Measurements from ENCODE around the gene KDM1A. TPM values are rescaled to one million over a fixed set of nuclear protein-coding genes. Genes with fewer than 3 reads are reported as not detected.

Gene KDM1A
- polyA plus RNA-seq, 1 experiment = 91.8 TPM

GRCh38 chr1:23081376-23081775, 62.1 kb downstream of the KDM1A start:
- TF ChIP-seq CTCF (IDR thresholded peaks at IDR 0.05; ENCODE audit: low read depth, low read length) = no peak
- Histone ChIP-seq H3K27ac (ENCODE audit: low read depth, low read length) (no peak overlapping the region), H3K9me3 (ENCODE audit: control insufficient read depth, insufficient read depth, low read length) (no peaks in the 10 kb centered on the region), H3K27me3 (ENCODE audit: control insufficient read depth, insufficient read depth, low read length) (no peaks in the 10 kb centered on the region), H3K4me3 (ENCODE audit: low read depth, low read length) (no peak overlapping the region)
- DNase-seq (ENCODE audit: low read depth, low spot score) = no peak
- ChIA-PET POLR2A (interaction anchor here (0.5 kb wide), 1 partner anchor 138 kb away, joined by 6 read pairs; no protein-coding TSS in a partner anchor), CTCF (interaction anchor here (0.6 to 1.6 kb wide), 2 partner anchors 103 to 174 kb away, joined by 3 to 10 read pairs; no protein-coding TSS in a partner anchor)

GRCh38 chr1:23083714-23084480, 64.6 kb downstream of the KDM1A start:
- ChIA-PET CTCF (no interaction called here), POLR2A (no interaction called here)
- Histone ChIP-seq H3K9me3 (ENCODE audit: control insufficient read depth, insufficient read depth, low read length) (no peaks in the 10 kb centered on the region), H3K27ac (ENCODE audit: low read depth, low read length) (no peak overlapping the region), H3K4me3 (ENCODE audit: low read depth, low read length) (no peak overlapping the region), H3K27me3 (ENCODE audit: control insufficient read depth, insufficient read depth, low read length) (no peaks in the 10 kb centered on the region)
- no peak for DNase-seq (ENCODE audit: low read depth, low spot score)
- TF ChIP-seq CTCF (IDR thresholded peaks at IDR 0.05; ENCODE audit: low read depth, low read length) = no peak

GRCh38 chr1:23084880-23085279, 65.6 kb downstream of the KDM1A start:
- Histone ChIP-seq H3K27ac (ENCODE audit: low read depth, low read length) (no peak overlapping the region), H3K27me3 (ENCODE audit: control insufficient read depth, insufficient read depth, low read length) (no peaks in the 10 kb centered on the region), H3K9me3 (ENCODE audit: control insufficient read depth, insufficient read depth, low read length) (no peaks in the 10 kb centered on the region), H3K4me3 (ENCODE audit: low read depth, low read length) (no peak overlapping the region)
- no peak for TF ChIP-seq CTCF (IDR thresholded peaks at IDR 0.05; ENCODE audit: low read depth, low read length)
- DNase-seq (ENCODE audit: low read depth, low spot score) = no peak
- POLR2A ChIA-PET = interaction anchor here (1.1 kb wide), 1 partner anchor 38 kb away, joined by 3 read pairs; no protein-coding TSS in a partner anchor
- CTCF ChIA-PET = no interaction called here

- Histone ChIP-seq H3K27ac (ENCODE audit: low read depth, low read length) (no peak overlapping the region), H3K27me3 (ENCODE audit: control insufficient read depth, insufficient read depth, low read length) (no peaks in the 10 kb centered on the region), H3K9me3 (ENCODE audit: control insufficient read depth, insufficient read depth, low read length) (no peaks in the 10 kb centered on the region), H3K4me3 (ENCODE audit: low read depth, low read length) (no peak overlapping the region)
- POLR2A ChIA-PET = no interaction called here
- CTCF ChIA-PET = no interaction called here
- DNase-seq (ENCODE audit: low read depth, low spot score) = no peak
- no peak for TF ChIP-seq CTCF (IDR thresholded peaks at IDR 0.05; ENCODE audit: low read depth, low read length)
Observed at GRCh38 chr1:23085696-23086095, 66.4 kb downstream of the KDM1A start.

- ChIA-PET POLR2A (no interaction called here), CTCF (interaction anchor here (1.6 to 4.1 kb wide), 2 partner anchors 11 to 97 kb away, joined by 6 to 15 read pairs; no protein-coding TSS in a partner anchor)
- Histone ChIP-seq H3K27ac (ENCODE audit: low read depth, low read length) (no peak overlapping the region), H3K9me3 (ENCODE audit: control insufficient read depth, insufficient read depth, low read length) (no peaks in the 10 kb centered on the region), H3K4me3 (ENCODE audit: low read depth, low read length) (no peak overlapping the region), H3K27me3 (ENCODE audit: control insufficient read depth, insufficient read depth, low read length) (no peaks in the 10 kb centered on the region)
- TF ChIP-seq CTCF (IDR thresholded peaks at IDR 0.05; ENCODE audit: low read depth, low read length) = no peak
- no peak for DNase-seq (ENCODE audit: low read depth, low spot score)
Observed at GRCh38 chr1:23088027-23088426, 68.8 kb downstream of the KDM1A start.

All from AG04450 (cell line).